SHP77 (cell line): ENCODE measurements around the gene ASIC1.

Source experiments
- DNase-seq, 2 experiments: peaks; one replicate each; lab custom pipeline; 2025; lab: John Stamatoyannopoulos, UW

The ASIC1 gene

DNA sequence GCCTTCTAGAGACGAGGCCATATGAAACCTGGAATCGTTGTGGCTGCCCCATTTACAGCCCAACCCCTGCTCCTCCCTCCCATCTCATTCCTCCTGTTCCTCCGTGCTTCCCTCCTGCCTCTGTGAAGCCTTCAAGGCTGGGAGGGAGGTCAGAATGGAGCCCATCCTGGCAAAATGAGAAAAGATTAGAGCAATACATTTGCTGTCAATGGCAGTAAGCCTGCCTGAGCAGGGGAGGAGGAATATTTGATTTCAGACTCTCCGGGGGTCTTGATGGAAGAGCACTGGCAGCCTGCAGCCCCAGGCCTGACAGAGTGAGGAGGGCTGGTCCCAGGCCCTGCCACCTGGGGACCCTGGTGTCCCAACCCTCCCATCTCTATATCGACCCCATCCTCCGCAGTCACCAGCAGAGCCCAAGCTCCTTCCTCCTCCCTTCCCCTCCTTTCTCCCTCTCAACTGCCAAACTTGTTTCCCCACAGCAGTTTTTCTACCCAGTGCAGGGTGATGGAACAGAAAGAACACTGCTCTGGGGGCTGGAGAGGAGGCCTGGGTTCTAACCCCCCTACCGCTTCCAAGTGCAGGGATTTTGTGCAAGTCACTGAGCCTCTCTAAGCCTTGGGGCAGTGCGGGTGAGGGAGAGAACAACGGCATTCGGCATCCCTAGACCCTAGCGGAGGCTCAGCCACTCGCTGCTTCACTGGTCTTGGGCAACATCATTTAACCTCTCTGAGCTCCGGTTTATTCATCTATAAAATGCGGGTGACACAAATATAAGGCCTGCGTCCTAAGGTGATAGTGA lies 16.1 kb upstream of the ASIC1 start:
- DNase-seq, result no peak

DNA sequence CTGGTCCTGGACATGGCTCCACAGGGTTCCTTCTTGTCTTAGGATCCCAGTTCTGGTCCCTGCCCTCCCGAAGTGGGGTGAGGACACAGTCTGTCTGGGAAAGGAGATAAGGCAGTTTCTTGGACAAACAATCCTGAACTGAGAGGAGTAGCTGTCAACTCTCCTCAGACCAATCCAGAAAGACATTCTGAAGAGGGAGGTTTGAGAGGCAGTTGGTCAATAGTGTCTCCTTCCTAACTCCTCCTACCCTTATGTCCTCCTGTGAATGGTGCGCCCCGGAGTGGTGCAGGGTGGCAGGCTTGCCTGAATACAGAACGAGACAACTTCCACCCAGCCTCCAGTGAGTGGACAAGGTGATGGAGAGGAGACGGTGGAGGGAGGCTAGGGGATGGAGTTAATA lies 15.4 kb upstream of the ASIC1 start:
- DNase-seq, result no peak

DNA sequence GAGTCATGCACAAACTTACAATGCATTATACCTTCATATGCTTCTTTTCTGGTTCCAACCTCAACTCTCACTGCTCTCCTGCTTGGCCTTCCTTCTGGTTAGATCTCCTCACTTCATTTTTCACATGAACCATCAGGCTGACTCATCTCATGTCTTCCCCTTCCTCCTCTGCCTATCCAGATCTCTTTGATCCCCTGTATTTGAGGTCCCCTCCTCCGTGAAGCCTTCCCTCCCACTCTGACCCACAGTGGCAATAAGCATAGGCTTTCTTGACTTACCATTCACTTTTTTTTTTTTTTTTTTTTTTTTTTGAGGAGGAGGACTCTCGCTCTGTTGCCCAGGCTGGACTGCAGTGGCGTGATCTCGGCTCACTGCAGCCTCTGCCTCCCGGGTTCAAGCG lies 14.7 kb upstream of the ASIC1 start:
- no peak for DNase-seq

DNA sequence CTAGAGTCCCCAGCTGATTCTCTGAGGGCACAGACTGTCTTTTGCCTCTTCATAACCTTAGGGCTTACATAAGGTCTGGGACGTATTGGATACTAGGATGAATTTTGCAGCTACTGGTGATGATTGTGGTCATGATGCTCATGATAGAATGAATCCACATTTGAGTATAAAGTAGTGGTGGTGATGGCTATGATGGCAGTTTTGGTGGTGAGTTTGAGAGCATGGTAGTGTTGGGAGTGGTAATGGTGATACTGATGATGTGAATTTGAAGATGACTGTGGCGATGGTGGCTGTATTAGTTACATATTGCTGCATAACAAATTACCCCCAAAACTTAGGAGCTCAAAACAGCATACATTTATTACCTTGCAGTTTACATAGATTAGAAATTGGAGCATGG lies 14.1 kb upstream of the ASIC1 start:
- no peak for DNase-seq

DNA sequence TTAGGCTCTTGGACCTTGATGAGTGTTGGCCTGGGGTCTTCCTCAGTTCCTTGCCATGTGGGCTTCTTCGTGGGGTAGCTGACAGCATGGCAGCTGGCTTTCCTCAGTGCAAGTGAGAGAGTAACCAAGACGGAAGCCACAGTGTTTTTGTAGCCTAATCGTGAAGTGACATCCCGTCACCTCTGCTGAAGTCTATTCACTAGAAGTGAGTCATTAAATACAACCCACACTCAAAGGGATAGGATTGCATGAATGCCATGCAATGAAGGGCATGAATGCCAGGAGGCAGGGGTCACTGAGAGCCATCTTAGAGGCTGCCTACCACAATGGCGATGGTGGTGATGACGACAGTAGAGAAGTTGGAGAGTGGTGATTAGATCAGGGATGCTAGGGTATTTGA lies 13.5 kb upstream of the ASIC1 start:
- no peak for DNase-seq

DNA sequence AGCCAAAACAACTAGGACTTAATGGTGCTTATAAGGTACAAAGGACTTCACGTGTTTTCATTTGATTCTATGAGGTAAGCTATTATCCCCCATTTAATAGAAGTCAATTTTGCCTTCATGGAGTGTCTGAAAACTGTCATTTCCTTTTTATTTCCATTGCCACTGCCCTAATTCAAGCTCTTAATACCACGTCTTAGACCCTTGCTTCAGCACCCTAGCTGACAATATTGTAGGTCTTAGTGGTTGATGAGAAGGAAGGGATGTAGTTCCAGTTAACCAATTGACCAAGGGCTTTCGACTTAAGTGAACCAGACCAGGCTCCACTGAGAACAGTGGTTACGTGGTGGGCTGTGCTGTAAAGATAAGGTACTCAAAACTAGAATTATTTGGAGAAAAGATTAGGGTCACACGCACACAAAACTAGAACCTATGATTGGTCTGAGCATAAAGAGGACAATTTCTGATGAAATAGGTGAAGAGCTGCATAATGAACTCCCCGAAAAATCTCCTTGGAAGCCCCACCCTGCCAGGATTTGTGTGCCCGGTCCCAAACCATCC lies 9.6 kb upstream of the ASIC1 start:
- no peak for DNase-seq

DNA sequence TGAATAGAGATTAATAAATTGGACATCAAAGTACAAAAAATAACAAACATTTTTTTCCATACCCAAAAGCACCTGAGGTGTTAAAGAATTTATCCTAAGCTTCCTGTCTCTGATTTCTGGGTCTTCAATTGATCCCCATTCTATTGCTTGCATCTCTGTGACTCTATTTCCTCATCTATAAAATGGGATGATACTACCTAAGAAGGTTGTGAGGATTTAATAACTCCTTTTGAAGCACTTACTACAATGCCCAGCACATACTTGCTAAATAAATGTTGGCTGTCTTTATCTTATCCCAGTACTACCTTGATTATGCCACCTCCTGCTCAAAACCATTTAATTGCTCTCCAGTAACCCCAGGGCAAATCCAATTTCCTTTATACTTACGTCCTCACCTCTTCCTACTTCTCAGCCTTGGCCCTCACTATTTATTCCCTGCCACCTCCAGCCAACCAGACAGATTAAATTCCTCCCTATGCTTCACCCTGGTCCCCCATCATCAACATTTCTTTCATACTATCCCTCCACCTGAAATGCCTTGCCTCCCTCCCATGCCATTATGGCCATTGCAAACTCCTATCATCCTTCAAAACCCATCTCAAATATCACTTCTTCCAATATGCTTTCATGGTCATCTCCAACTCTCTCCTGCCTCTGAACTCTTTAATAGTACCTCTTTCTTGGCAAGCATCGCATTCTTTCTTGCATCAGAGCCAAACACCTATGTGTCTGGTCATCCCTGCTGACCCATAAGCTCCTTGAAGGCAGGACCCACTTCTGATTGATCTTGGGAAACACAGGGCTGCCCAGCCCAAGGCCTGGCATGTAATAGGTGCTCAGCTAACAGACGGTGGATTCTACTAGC lies 7.9 kb upstream of the ASIC1 start:
- no peak for DNase-seq

DNA sequence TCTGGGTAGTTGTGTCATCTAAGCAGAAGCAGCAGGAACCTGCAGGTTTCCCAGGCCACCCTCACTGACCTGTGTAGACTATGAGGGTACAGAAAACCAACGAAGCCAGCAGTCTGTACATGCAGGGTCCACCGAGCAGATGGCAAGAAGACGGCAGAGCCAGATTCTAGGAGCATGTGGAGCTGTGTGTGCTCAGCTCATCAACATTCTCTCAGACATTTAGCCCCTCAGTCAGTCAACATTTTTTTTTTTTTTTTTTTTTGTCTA lies 7.3 kb upstream of the ASIC1 start:
- DNase-seq, result no peak

DNA sequence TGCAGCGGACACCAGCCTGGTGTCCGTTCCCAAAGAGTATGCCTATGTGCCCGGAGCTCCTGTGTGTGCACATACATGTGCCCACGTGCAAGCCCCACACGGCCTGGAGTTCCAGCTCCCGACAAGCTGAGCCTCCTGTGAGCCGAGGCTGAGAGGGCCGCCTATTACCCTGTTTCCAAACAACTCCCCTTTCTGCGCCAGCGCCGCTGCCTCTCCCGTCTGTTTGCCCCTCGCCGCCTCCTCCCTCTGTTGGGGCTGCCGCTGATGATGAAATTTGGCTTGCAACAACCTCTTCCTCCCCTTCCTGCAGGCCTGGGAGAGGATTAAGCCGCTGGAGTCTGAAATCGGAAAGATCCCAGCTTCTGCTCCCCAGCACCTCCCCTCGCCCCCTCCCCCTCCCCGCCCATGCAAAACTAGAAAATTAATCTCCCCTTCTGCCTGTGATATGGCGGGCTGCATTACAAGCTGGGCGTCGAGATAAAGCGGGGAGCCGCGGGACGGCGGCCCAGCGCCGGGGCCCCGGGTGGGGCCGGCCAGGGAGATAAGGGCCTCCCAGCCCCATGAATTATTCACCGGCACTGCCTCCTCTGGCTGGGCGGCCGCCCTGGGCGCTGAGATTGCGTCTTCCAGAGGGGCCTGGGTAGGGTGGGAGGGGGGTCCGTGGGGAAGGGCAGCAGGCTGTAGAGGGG lies 6.8 kb upstream of the ASIC1 start:
- no peak for DNase-seq

DNA sequence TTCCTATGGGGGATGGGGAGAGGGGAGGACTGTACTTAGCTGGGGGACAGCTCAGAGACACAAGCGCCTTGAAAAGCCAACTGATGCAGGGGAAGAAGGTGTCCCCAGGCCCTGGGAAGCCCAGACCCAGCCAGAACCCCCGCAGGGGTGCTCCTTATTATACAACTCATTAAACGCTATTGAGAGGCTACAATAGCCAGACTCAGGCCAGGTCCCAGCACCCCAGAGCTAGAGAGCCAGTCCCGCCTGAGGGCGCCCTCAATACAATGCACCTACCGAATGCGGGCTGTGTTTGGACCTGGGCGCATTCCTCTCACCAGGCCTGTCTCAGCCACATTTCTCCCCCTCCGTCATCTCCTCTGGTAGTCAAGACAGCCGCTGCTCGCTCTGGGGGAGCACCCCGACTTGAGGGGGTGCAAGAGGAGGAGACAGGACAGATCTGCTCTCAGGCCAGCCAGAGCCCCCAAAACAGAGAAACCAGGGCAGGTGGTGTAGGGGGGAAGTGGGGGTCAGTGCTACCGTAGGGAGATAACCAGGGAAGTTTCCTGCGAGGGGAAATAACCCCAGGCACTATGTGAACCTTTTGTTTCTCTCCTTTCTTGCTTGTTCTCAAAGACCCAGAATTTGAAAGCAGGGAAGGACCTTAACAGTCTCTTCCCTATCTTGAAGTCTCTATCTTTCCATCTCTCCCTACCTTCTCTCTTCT lies 6.1 kb upstream of the ASIC1 start:
- DNase-seq, result no peak

DNA sequence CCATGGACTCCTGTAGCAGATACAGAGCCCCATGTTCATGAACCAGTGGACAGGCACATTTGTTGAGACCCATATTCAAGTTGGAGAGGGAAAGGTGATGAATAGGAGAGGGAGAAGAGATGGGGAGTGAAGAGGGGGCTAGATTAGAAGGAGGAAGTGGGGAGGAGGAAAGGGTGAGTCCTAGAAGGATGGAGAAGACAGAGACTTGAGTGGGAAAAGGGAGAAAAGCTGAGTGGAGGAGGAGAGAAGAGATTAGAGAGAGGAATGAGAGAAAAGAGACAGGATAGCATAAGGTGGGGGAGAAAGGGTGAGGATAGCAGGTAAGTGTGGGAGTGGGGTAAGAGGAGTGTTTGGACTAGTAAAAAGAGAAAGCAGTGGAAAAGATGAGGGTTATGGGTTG lies 4.9 kb upstream of the ASIC1 start:
- no peak for DNase-seq

DNA sequence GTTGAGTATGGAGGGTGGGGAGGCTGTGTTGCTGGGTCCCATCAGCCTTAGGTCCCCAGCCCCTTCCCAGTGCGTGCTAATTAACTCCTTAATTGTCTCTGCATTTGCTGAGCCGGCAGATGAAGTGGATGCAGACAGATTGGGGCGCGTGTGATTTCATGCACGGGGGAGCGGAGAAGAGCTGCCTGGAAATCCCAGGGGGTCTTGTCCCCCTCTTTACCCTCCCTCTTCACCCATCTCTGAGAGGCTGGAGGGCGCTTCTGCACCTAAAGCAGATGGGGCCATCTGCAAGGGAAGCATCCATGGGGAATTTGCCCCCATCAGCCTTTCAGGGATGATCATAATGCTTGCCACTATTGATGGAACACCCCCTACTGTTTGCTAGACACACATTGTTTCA lies 4.4 kb upstream of the ASIC1 start:
- DNase-seq, result no peak

DNA sequence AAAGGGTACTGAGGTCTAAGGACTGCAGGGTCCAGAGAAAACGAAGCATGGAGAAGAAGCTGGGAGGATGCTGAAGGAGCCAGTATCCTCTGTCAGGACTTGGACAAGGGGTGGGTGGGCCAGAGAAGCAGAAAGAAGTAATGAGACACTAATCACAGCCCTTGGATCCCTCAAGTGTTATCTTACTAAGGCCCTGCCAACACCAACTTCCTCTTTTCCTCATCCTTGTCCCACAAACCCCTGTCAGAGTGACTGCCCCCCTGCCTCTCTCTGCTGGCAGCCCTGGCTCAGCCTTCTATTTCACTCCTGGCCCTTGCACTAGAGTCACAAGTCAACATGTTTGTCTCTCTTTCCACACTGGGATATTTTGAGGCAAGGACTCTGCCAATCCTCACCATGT lies 3.8 kb upstream of the ASIC1 start:
- DNase-seq, result no peak

DNA sequence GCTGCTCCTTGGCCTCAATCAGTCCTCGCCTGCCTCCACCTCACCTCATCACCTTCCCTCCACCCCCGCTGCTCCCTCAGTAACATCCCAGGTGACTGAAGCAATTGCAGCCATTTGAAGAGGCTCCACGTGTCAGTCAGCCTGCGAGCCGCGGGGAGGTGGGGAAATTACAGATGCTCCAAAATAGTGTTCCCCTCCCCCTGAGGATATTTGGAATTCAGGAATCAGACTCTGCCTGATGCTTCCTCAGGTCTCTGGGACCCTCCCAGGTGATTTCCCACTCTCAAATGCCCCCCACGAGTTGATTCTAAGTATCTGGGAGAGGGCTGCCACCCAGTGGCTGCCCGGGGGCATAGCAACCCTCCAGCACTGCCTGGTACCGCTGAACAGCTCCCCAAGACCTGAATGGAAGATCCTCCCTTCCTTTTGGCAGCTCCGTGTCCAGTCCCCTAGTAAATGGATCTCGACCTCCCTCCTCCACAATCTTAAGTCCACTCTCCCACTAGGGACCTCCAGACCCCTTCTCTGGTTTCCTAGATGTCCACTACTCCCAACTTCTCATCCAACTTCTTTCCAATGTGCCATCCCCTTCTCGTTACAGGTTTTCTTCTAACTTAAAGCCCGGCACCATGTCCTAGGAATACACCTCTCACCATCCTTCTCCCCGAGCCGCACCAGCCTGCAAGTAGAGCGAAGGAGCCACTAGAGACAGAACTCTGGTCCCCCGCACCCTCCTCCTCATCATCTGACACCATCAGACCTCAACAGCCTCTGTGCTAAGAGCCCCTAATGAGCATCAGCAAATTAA lies 1.4 kb upstream of the ASIC1 start:
- peak; percentile 29 to 43 for DNase-seq

DNA sequence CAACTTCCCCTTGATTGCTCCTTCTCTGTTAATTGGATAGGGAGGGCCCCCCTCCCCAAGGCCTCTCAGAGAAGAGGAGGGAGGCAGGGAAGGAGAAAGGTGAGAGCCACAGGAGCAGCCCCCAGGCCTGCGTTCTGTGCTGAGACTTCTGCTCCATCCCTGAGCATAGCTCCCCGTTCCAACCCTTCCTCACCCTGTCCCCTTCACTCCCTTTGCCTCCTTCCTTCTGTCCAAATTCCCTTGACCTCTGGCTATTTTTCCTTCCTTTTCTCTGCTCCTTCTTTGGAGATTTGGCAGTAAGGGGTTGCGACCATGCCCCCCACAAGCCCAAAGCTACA lies 788 bp upstream of the ASIC1 start:
- no peak for DNase-seq

DNA sequence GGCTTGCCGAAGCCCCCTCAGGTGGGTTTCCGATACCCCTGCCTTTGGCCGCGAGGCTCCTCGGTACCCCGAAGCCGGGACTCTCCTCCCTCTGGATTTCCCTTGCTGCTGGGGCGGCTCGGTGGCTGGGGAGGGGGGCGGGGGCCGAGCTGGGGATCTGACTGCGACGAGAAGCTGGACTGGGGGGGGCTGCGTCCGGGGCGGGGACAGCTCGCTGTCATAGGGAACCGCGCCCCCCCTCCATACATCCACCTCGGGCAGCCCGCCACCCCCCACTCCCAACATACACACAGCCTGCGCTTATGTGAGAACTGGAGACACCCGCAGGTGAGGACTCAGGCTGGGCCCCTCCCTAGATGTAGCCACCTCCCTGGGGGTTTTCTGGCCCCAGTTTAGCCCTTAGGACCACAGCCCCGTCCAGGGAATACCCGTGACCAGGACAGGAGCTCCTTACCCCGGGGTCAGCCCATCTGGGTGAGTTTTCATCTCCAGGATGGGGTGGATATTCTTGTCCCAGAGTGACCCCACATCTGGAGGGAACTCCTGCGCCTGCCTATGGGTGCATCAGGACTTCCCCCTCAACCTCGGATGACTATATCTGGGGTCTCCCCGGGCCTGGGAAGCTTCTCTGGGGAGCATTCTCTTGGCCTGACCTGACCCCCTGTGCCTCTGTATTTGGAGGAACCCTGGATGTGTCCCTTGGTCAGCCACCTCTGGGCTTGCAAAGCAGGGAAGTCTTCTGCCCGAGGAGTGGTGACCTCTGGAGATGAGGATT lies 687 bp downstream of the ASIC1 start:
- DNase-seq, result no peak

DNA sequence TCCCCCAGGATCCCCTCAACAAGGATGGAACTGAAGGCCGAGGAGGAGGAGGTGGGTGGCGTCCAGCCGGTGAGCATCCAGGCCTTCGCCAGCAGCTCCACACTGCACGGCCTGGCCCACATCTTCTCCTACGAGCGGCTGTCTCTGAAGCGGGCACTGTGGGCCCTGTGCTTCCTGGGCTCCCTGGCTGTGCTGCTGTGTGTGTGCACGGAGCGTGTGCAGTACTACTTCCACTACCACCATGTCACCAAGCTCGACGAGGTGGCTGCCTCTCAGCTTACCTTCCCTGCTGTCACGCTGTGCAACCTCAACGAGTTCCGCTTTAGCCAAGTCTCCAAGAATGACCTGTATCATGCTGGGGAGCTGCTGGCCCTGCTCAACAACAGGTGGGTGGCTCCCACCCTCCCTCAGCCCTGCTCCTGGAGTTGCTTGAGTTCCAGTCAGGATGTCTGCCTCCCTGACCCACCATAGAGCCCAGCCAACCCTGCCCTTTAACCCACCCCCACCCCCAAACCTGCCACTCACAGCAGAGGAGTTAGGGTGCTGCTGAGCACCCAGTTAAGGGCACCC lies 1.4 kb downstream of the ASIC1 start:
- no peak for DNase-seq

DNA sequence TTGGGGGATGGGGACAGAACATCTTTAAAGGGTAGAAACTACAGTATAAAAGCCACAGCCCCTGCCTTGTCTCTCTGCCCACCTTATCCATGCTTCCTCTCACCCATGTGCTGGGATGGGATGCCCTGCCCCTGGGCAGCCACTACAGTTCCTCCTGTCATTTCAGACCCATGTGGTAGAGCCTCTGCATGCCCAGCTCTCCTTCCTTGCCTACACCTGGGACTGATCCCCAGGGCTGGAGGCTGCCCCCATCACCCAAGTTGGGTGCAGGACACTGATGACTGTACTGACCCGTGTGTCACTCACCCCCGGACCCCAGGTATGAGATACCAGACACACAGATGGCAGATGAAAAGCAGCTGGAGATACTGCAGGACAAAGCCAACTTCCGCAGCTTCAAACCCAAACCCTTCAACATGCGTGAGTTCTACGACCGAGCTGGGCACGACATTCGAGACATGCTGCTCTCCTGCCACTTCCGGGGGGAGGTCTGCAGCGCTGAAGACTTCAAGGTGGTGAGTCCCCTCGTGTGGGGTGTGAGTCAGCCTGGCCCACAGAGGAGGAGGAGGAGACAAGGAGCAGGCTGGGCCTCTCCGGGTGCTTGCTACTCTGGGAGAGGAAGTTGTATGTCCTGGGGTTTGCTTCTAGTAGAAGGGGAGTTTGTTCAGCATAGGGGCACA lies 2.2 kb downstream of the ASIC1 start:
- DNase-seq, result no peak

DNA sequence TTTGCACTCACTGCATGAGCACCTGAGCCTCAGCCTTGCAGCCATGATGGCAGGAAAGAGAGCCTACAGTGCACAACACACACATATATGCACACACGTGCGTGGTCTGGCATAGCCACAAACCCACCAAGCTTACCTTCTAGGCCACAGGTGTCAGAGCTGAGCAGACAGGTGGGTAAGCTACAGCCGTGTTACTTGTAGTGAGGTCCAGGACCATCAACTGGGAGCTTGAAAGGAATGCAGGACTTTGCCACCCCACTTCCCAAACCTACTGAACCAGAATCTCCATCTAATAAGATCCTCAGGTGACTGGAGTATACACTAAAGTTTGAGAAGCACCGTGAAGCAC lies 2.7 kb downstream of the ASIC1 start:
- no peak for DNase-seq

DNA sequence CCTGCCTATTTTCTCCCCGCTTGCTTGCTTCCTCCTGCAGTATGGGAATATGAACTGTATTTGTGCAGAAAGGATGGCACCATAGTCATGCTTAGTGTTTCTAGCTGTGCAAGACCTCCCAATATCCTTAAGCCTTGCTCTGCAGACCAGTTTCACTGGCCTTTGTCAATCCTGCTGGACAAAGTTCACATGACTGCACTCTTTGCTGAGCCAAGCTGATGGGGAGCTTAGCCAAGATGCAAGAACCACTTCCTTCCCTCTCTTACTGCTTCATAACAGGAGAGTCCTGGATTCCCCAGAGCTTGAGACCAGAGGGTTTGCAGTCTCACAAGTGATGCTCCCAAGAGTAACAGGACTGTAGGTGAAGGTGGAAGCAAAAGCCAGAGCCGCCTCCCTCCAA lies 3.8 kb downstream of the ASIC1 start:
- DNase-seq, result no peak
